Endometrial microvascular endothelial cells (primary cell): ENCODE data around the gene CCDC88B. TPM values are rescaled to one million over a fixed set of nuclear protein-coding genes. Genes with fewer than 3 reads are reported as not detected.

Experiments
- in situ Hi-C: cut with HindIII; loops from 2 replicates; pipeline ENCODE4 v1.10.0; 2017; ENCODE audit warnings: low sequenced_read_pairs, low pct_unique_long_range_greater_than_20kb; ENCODE audit errors: inconsistent ontology term
- total RNA-seq: library from RNA; depleted of rRNA; stranded (reverse); fragments of >200 nt; gene quantifications from one replicate; pipeline ENCODE4 v1.2.3, GENCODE V29; 2015; ENCODE audit errors: inconsistent ontology term

CCDC88B gene
- total RNA-seq = 8.5 TPM

GRCh38 chr11:64339754-64340408 lies at the start of gene CCDC88B:
Gene CCDC88B (plus strand): TSS chr11:64340204. CDS start chr11:64340267, 63 bp downstream.
- in situ Hi-C loops = no loop called here

- in situ Hi-C loops = no loop called here
Measured at GRCh38 chr11:64290352-64291261, 49.4 kb upstream of the CCDC88B start.

GRCh38 chr11:64291262-64291751 lies 48.7 kb upstream of the CCDC88B start, which contains the start of gene KCNK4:
Gene KCNK4 (plus strand): TSS chr11:64291302. CDS start chr11:64293019, 1,717 bp downstream.
- in situ Hi-C loops = no loop called here

GRCh38 chr11:64291752-64292459 lies 48.1 kb upstream of the CCDC88B start:
- in situ Hi-C loops = no loop called here

- in situ Hi-C loops = no loop called here
Measured at GRCh38 chr11:64292460-64293254, 47.3 kb upstream of the CCDC88B start.

GRCh38 chr11:64294774-64295173 lies 45.2 kb upstream of the CCDC88B start:
- in situ Hi-C loops = no loop called here

- in situ Hi-C loops = no loop called here
Measured at GRCh38 chr11:64295760-64296159, 44.2 kb upstream of the CCDC88B start.

- in situ Hi-C loops = no loop called here
Measured at GRCh38 chr11:64296236-64296635, 43.8 kb upstream of the CCDC88B start.

- in situ Hi-C loops = no loop called here
Measured at GRCh38 chr11:64296830-64297698, 42.9 kb upstream of the CCDC88B start.

GRCh38 chr11:64297699-64298358 lies 42.2 kb upstream of the CCDC88B start:
- in situ Hi-C loops = no loop called here

GRCh38 chr11:64298966-64299846 lies 40.8 kb upstream of the CCDC88B start:
- in situ Hi-C loops = no loop called here

GRCh38 chr11:64299847-64300648 lies 40.0 kb upstream of the CCDC88B start, which contains the start of gene CATSPERZ:
Gene CATSPERZ (plus strand): TSS chr11:64300358. CDS start chr11:64300411, 53 bp downstream.
- in situ Hi-C loops = no loop called here

- in situ Hi-C loops = no loop called here
Measured at GRCh38 chr11:64303109-64304031, 36.6 kb upstream of the CCDC88B start.

- in situ Hi-C loops = no loop called here
Measured at GRCh38 chr11:64304032-64304315, 36.0 kb upstream of the CCDC88B start.
